GM18907 (cell line): Measurements from ENCODE around the gene CLSTN3.

ENCODE experiments used
- ATAC-seq: cut with Tn5 transposase; IDR thresholded peaks from one replicate; pipeline ENCODE4 v1.9.1; 2021; ENCODE audit warnings: mild to moderate bottlenecking, moderate library complexity; ENCODE audit not compliant: unreplicated experiment

The CLSTN3 gene

GRCh38 chr12:7129872-7130691 lies at the start of gene CLSTN3:
Gene CLSTN3, plus strand, starts transcription at chr12:7130371. Its CDS starts 278 bp downstream, at chr12:7130649.
- ATAC-seq: peak; percentile 59

DNA sequence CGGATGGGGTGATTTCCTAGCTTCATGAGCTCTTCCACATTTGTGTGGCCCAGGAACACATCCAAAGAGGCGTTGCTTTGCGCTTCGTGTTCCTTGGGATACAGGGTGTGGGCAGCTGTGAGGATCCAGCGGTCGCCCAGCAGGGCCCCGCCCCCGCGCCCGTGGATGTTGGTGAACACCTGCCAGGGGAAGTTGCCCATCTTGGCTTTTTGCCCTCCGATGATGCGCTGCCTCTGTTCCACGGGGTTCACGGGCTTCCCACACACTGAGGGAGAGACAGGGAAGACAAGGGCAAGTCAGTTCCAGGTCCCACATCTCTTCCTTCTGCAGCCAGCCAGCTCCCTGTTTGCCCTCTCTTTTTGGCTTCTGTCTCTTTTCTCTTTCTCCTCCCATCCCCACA lies 49.1 kb upstream of the CLSTN3 start:
- ATAC-seq: no peak

- no peak for ATAC-seq
These were observed 47.0 kb upstream of the CLSTN3 start for GRCh38 chr12:7083125-7083524.

GRCh38 chr12:7089196-7089871 lies 40.8 kb upstream of the CLSTN3 start:
- no peak for ATAC-seq

DNA sequence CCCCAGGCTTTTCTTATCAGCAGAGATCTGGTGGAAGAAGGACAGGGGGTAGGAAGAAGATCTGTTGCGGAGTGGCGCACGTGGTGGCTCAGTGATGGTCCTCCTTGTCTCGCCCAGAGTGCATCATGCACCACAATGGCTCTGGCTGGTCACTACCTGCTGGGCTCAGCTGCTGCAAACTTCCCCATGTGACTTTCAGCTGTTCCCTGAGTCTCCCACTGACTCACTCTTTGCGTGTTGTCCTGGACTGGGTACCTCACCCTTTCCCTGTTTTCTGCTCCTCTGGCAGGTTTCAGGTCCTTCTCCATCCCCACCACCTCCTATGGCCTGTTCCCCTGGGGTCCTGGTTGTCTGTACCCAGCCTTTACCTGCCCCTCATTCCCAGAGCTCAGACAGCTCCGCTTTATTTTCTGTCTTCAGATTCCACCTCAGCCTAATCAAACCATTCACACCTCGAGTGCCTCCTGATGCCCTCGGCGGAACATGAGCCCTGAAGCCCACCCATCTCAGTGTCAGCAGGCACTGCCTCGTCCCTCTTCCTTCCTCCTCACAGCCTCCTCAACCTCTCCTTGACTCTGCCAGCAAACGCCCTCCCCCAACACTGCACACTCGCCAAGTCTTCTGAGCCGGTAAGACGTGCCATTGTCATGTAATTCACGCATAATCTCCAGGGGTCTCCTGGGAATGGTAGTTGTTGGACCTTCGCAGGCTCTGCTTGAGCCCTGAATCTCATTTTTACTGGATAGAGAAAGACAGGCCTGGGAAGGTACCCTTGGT lies 39.8 kb upstream of the CLSTN3 start:
- no peak for ATAC-seq

GRCh38 chr12:7091171-7091570 lies 39.0 kb upstream of the CLSTN3 start:
- no peak for ATAC-seq

DNA sequence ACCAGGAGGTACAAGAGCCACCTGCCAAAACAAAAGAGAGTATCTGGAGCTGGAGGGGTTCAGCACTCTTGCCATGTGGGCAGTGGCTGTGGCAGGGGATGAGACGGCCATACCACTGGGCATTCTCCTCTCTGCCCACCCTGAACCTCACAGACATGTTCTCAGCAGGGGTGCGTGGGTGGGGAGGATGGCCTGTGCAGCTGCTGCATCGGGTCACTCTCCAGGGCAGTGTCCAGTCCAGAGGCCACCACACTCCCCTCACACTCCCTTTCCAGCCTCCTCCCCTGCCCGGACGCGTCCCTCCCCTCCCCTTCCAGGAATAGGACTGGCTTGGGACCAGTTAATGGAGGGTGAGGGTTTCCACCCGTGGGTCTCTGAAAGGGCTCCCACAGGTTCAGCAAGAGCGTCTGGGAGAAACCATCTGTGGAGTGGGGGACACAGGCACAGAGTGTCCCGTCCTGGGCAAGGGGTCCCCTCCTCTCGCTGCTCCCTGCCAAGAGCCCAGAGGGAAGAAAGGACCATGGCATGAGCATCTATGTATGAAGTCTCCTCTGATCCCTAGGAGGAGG lies 38.4 kb upstream of the CLSTN3 start:
- no peak for ATAC-seq

DNA sequence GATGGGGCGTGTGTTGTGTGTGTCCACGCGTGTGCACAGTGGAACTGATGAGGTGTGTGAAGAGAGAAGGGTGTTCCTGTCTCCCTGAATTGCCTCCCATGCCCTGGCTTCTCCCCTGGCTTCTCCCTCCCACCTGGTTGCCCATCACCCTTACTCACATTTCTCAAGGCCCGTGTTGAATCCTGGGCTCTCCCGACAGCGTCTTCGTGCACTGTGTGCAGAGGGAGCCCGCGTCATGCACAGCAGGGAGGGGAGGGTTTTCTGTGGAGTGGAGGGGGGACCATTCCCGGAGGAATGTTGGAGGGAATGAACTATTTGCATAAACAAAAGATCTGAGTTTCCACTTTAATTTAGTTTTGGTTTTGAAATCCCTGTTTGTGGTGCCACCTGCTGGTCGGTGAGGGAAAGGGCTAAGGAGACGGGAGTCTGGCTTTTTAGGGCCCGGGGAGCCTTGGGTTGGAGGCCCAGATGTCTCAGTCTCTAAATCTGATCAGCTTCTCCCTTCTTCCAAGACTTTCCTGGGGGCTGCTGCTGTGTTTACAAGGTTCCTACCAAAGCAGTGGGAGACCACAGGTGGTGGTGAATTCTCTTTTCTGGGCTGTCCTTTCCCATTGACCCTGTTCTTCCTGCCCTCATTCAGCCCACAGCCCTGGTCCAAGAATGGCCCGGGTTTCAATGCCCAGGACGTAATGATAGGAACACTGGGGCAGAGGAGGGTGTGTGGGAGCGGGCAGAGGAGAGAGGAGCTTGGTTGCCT lies 37.8 kb upstream of the CLSTN3 start, which contains the start of gene C1R:
Gene C1R, minus strand, starts transcription at position 217 of the 757 bp plus-strand sequence. Its CDS starts 57 bp downstream, at position 160.
- no peak for ATAC-seq

GRCh38 chr12:7092986-7093460 lies 37.1 kb upstream of the CLSTN3 start:
- no peak for ATAC-seq

DNA sequence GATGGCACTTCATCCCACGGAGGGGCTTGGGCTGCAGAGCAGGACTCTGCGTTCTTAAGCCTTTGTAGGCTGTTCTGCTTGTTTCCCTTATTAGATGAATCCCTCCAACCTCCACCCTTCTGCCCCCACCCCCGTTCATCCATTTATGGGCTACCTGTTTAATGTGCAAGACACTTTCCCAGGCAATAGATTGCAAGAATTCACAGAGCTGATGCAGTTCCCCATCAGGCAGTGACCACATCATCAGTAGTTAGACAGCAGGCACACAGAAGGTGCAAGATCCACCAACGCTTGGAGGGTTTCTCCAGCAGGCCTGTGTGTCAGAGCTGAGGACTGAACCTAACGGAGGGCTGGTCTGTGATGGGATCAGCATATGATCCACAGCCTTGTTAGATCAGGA lies 36.7 kb upstream of the CLSTN3 start:
- no peak for ATAC-seq

DNA sequence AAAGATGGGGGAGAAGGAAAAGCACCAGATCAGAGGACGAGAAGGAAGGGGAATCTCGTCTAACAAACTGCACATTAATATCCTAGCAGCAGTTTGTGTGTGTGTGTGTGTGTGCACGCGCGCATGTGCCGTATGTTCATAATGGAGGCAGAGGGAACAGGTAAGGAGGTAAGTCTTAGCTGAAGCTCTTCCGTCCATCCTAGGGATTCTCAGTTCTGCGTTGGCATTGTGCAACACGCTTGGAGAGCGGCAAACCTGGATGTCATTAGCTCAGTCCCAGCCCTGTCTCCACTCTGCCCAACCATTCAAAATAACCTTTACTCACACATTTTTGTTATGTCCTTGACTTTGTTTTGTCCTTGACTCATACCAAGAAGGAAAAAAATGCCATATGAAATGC lies 36.3 kb upstream of the CLSTN3 start:
- ATAC-seq: no peak

DNA sequence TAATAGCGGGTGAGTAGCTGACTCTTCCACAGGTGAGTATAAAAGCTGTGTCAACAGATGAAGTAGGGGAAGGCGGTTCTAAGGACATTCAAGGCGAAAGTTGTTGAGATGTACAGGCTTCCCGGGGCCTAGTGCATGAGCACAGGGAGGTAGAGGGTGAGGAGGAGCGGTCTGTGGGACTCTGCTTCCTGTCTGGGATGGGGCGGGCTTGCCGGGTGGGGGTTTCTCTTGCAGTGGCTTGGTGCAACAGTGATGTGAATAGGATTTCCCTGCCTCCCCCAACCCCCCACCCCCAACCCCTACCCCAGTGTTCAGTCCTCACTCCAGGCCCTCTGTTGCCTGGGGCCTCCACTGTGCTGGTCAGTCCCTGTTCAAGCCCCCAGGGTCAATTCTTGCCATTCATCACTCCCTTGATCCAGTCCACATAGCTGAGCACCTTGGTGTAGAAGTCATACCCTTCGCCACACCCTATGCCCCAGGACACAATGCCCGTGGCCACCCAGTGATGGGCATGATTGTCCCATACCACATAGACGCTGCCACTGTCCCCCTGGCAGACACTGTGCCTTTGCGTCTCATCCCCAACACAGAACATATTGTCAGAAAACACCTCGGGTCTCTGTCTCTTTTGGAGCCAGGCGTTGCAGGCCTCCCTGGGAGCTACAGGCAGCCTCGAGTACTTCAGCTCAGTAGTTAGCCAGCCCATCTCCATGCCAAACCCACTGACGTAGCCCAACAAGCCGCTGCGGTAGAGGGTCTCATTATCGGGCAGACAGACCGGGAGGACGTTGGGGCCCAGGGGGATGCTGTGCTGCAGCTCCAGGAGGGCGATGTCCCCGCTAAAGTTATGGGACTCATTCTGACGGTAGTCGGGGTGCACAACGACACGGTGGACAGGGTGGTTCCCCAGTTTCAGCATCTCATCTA lies 33.9 kb upstream of the CLSTN3 start:
- no peak for ATAC-seq

DNA sequence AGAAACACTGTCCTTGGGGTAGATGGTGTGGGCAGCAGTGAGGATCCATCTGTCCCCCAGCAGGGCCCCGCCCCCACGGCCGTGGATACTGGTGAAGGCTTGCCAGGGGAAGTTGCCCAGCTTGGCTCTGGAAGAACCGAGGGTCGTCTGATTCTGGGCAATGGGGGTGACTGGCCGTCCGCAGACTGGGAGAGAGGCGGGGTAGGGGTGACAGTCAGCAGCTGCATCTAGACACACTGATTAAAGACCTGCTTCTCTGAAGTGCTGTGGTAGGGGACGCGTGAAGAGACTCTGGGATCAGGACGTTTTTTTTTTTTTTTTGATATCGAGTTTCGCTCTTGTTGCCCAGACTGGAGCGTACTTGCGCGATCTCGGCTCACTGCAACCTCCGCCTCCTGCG lies 33.2 kb upstream of the CLSTN3 start:
- no peak for ATAC-seq

DNA sequence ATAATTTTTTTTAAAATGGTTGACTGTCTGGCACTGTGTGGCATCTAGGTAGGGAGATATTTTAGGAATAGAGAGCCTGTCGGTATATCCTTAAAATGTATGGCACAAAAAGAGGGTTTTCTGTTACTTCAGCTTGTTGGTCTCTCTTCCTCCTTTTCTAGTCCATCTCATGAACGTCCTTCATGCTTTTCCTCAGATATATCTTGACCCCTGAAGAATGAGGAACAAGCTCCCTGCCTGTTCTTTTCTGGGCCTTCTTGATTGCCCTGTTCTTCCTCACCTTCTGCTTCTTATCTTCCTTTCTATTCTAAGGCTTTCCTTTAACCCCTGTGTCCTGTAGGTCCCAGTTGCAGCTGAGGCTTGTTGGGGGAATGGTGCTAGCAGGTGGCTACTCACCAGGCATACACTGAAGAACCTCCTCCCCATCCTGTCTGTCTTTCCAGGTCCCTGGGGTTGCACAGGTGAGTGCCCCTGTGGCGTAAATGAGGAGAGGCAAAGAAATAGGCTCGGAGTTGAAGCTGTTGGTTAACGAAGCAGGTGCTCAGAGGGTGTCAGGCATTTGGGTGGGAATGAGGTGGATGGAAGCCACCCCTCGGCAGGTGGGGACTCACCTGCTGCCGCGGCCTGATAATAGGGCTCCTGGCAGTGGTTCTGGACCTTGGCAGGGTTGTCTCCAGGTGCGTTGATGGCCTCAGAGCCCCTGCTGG lies 30.7 kb upstream of the CLSTN3 start:
- no peak for ATAC-seq

- ATAC-seq: no peak
These were observed 29.9 kb upstream of the CLSTN3 start for GRCh38 chr12:7100239-7100638.

DNA sequence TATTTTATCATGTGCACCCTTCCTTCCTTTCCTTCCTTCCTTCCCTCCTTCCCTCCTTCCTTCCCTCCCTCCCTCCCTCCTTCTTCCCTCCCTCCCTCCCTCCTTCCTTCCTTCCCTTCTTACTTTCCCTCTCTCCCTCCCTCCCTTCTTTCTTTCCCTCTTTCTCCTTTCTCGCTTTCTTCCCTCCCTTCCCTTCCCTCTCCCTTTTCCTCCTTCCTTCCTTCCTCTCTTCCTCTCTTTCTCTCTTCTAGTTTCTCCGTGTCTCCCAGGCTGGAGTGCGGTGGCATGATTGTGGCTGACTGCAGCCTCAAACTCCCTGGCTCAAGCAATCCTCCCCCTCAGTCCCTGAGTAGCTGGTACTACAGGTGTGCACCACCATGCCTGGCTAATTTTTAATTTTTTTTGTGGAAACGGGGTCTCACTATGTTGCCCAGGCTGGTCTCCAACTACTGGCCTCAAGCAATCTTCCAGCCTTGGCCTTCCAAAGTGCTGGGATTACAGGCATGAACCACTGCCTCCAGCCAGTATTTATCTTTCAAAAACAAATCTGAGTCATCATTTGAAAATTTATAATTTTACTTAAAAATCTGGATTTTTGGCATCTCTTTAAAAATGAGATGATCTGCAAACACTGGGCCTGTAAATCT lies 29.0 kb upstream of the CLSTN3 start:
- ATAC-seq: no peak

GRCh38 chr12:7101694-7102131 lies 28.5 kb upstream of the CLSTN3 start:
- no peak for ATAC-seq

- ATAC-seq: no peak
These were observed 27.6 kb upstream of the CLSTN3 start for GRCh38 chr12:7102582-7102981.
